GM19438 (cell line): ENCODE data around the gene DHX35.

ENCODE experiments used
- ATAC-seq: cut with Tn5 transposase; IDR thresholded peaks from one replicate; pipeline ENCODE4 v1.9.1; 2021; ENCODE audit warnings: low read depth; ENCODE audit not compliant: unreplicated experiment

Gene DHX35

DNA sequence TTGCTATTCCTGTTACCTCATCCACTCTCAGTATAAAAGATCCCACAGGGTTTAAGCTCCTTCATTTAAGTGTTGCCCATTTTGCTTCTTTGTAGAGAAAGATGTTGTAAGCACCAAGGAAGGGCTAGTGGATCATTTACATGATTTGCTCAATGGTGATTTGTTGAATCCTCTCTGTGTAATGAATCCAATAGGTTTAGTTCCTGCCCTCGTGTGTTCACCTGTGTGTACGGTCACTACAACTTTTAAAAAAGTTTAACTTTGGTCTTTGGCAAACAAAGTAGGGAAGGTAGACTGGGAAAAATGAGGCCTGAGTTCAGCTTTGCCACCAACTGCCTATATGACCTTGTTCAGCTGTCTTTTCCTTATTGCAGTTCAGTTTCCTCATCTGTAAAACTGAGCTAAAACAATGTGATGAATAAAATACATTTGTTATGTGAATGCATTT, 51.5 kb downstream of the DHX35 start:
- no peak for ATAC-seq

GRCh38 chr20:39016041-39016440, 53.9 kb downstream of the DHX35 start:
- no peak for ATAC-seq

DNA sequence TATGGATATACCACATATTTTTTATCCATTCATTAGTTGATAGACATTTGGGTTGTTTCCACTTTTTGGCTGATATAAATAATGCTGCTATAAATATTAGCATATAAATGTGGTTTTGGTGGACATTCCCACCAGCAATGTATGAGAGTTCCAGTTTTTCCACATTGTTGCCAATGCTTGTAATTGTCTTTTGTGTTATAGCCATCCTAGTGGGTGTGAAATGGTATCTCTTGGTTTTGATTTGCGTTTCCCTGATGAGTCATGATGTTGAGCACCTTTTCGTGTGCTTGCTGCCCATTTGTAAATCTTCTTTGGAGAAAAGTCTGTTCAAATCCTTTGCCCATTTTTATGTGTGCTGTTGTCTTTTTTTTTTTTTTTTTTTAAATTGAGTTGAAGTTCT, 54.4 kb downstream of the DHX35 start:
- ATAC-seq = no peak

GRCh38 chr20:39019027-39019426, 56.9 kb downstream of the DHX35 start:
- ATAC-seq = no peak

DNA sequence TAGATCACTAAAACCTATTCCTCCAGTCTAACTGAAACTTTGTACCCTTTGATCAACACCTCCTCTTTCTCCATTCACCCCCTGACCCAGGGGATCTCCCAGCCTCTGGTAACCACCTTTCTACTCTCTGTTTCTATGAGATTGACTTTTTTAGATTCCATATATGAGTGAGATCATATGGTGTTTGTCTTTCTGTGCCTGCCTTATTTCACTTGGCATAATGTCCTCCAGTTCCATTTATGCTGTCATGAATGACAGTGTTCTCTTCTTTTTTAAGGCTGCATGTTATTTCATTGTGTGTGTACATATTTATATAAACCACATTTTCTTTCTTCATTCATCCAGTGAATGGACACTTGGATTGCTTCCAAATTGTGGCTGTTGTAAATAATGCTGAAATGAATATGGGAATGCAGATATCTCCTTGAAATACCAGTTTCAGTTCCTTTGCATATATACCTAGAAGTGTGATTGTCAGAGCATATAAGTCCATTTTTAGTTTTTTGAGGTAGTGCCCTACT, 57.7 kb downstream of the DHX35 start:
- ATAC-seq = peak; percentile 73

- peak; percentile 57 for ATAC-seq
Measured at GRCh38 chr20:39021748-39022147, 59.6 kb downstream of the DHX35 start.

GRCh38 chr20:39025883-39026282, 63.7 kb downstream of the DHX35 start:
- no peak for ATAC-seq

- no peak for ATAC-seq
Measured at GRCh38 chr20:39029364-39029763, 67.2 kb downstream of the DHX35 start.

DNA sequence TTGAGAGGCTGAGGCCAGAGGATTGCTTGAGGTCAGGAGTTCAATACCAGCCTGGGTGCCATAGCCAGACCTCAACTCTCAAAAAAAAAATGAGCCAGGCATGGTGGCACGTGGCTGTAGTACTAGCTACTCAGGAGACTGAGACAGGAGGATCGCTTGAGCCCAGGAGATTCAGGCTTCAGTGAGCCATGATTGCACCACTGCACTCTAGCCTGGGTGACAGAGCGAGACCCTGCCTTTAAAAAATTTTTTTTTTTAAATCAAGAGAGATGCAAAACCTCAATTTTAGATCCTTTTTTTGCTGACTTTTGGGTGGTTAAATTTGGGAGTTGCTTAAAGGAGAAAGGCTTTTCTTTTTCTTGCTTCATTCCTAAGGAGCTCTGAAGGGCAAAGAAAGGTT, 70.9 kb downstream of the DHX35 start:
- no peak for ATAC-seq

DNA sequence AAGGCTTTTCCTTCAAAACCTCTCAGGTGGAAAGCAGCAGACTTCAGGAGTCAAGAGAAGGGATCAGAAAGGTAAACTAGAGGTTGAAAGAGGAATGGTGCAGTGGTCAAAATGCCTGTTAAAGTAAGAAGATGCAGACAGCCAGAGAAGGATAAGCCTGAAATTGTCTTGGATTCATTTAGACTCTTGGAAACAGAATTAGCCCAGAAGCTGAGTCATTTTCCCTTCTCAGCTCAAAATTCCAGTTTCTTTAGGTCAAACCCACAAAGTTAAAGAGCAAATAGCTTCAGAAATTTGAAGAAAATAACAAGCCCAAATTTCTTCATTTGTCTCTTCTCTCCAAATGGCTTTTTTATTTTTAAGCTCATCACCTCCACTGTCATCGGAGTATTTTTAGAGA, 73.9 kb downstream of the DHX35 start:
- no peak for ATAC-seq

GRCh38 chr20:39036851-39037250, 74.7 kb downstream of the DHX35 start:
- ATAC-seq = no peak

DNA sequence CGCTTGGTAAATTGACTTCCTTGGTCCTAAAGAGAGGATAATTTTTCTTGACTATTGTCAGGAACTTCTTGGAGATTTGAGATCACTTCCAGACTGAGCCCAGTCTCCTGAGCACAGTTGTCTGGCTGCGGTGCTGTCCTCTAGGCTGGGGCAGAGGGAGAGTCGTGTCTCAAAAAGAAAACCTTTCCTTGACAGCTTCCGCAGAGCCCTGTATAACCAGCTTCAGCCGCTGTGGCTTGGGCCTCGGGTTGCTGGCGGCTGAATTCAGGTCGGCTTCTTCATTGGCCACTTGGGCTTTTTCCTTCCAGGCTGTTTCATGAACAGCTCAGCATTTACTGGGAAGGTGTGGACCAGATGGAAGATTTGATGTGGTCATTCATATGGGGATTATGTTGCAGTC, 75.9 kb downstream of the DHX35 start:
- ATAC-seq = no peak

- ATAC-seq = no peak
Measured at GRCh38 chr20:39038495-39038894, 76.4 kb downstream of the DHX35 start.

- ATAC-seq = no peak
Measured at GRCh38 chr20:39039261-39039660, 77.1 kb downstream of the DHX35 start.

GRCh38 chr20:39040116-39040515, 78.0 kb downstream of the DHX35 start:
- no peak for ATAC-seq

DNA sequence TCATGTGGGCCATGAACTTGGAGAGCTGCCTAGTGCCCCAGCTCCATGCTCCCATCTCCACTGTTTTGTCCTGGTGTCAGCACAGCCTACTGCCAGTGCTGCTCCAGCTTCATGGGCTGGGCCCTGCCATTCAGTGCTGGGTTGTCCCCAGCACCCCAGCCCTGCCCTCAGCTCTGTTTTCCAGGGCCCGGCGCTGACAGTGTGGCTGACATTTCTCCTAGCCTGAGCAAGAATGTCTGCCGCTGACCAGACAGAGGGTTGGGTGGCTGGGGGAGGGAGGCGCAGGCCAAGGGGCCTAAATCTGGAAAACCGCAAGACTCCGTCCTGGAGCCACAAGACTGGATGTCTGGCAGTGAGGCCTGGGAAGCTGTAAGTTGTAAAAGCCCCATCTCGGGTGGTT, 78.9 kb downstream of the DHX35 start:
- ATAC-seq = no peak

DNA sequence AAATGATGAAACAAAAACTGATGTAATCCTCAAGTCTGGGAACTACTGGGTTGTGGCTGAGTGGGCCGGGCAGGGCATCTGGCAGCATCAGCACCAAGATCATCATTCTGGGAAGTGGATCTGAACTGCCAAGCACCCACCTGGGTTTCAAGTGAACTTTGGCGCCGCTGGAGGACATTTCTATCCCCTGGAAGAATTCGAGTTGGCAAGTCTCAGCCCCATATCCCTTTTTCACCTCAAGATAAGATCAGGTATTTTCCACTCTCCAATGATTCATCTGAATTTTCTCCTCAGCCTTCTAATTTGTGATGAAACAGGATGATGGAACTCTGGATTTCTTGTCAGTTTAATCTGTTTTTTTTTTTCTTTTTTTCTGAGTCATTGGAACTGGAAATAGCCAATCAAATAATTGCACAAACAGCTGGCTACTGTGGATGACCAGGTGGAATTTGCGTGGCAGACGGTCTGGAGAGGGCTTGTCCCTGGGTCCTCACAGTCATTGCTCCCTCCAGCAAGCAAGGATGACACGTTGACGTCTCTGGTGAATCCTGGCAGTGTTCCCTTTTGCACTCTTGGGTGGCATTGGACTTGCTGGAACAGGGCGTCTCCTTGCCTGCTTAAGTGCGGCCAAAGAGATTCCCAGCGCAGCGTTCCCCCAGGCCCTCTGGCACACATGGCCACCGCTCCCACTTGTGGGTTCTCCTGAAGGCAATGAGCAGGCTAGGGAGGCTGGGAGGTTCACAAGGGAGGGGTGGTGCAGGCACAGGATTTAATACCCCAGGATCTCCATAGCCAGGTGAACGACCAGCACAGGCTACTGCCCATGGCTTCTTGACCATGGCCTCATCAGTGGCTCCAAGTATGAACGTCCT, 80.4 kb downstream of the DHX35 start:
- ATAC-seq = no peak

DNA sequence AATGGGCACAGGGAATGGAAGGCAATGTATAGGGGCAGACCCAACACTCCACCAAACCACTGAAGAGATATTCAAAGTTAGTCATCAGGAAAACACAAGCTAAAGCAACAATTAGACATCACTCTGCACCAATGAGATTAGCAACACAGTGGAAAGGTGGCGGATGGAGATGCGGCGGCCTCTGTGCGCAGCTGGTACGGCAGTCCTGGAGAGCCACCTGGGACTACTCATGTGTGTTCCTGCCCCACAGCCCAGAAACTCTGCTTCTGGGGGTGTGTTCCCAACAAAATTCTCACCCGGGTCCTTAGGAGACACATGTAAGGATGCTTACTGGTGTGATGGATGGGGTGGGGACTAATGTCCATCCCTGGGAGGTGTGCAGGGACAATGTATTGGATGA, 82.4 kb downstream of the DHX35 start:
- ATAC-seq = no peak

- ATAC-seq = no peak
Measured at GRCh38 chr20:39045676-39046075, 83.5 kb downstream of the DHX35 start.

DNA sequence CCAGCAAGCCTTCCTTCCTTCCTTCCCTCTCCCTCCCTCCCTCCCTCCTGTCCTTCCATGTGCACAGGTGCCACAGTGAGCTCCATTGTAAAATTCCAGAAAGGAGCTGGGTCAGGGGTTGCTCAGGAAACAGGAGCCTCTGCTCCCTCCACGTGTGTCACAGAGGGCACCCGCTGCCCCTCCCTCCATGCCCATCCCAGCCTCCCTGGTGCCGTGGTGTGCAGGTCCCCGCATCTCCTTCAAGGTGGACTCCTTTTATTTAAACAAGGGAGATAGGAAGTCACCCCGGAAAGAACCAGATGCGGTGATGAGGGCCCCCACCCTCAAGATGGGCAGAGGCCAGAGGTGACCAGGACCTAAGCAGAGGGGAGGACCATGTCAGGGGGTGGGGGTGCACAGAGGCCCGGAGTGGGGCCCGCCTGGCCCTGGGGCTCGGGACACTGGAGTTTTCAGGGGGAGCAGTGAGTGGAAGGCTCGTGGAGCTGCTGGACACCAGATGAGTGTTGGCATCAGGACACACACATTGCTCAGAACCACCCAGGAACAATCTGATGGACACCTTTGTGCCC, 85.4 kb downstream of the DHX35 start:
- ATAC-seq = no peak

DNA sequence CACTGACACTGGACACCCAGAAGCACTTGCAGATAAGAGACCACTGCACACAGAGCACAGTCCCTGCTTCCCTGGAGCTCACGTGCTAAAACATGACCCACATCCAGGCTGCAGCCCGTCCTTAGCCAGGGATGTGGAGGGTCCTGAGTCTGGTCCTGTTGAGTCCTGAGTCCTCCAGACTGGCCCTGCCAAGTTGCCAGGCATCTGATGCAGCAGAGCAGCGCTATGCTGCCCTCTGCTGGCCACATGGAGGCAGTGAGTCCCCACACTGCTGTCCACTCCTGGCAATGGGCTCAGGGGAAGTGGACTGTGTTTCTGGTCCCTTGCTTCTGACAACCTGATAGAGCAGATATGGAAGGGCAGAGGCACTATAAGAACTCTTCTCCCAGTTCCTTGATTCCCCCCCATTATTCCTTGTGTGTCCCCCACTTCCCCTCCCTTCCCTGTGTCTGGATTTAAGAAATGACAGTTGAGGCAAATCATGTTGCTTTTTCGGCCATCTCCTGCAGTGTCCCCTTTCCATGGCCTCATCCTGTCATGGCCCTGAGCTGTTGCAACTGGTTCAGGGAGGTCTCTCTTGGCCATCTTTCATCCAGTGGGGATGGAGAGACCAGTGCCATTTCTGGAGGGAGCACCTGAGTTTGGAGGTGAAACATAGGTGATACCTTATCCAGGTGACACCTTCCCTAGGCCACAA, 86.0 kb downstream of the DHX35 start:
- ATAC-seq = peak; percentile 48
